Activated CD8-positive, alpha-beta T cell treated with anti-CD3 and anti-CD28 coated beads for 36 hours (primary cell): ENCODE measurements around the gene CRIM1. TPM values are rescaled to one million over a fixed set of nuclear protein-coding genes. Genes with fewer than 3 reads are reported as not detected.

Experiments
- ATAC-seq: fragments of 200-7000 bp; cut with Tn5 transposase; one replicate; pipeline ENCODE4 v1.10.0; 2021; ENCODE audit warnings: mild to moderate bottlenecking, moderate library complexity
- CTCF ChIA-PET: fragments of 350-600 bp; sonication (Branson Sonifier 250); formaldehyde crosslinking; loops from one replicate; lab custom pipeline; 2021; ENCODE audit warnings: antibody characterized with exemption; lab: Charles Lee
- POLR2A ChIA-PET: fragments of 350-600 bp; sonication (Branson Sonifier 250); formaldehyde crosslinking; loops from one replicate; lab custom pipeline; 2021; ENCODE audit warnings: antibody characterized with exemption; lab: Charles Lee
- DNase-seq: peaks from one replicate; pipeline ENCODE4 v3.0.0-alpha.2; 2020
- H3K27ac Mint-ChIP-seq: one replicate; pipeline ENCODE4 v1.8.0; 2021; ENCODE audit warnings: mild to moderate bottlenecking, mixed read lengths
- H3K27me3 Mint-ChIP-seq: one replicate; pipeline ENCODE4 v1.8.0; 2021; ENCODE audit warnings: mixed read lengths
- H3K36me3 Mint-ChIP-seq: one replicate; pipeline ENCODE4 v1.8.0; 2021; ENCODE audit warnings: low read depth, mixed read lengths
- H3K4me1 Mint-ChIP-seq: one replicate; pipeline ENCODE4 v1.8.0; 2021; ENCODE audit warnings: low read depth, mixed read lengths
- H3K4me3 Mint-ChIP-seq: one replicate; pipeline ENCODE4 v1.8.0; 2021; ENCODE audit warnings: mild to moderate bottlenecking, moderate library complexity, mixed read lengths
- H3K9me3 Mint-ChIP-seq: one replicate; pipeline ENCODE4 v1.8.0; 2021; ENCODE audit warnings: mixed read lengths
- CTCF ChIP-seq: fragments of 200-600 bp; IDR thresholded peaks from one replicate; pipeline ENCODE4 v1.8.0; 2022; ENCODE audit warnings: antibody characterized with exemption, mild to moderate bottlenecking
- intact Hi-C: fragments of 100-400 bp; cut with micrococcal nuclease; formaldehyde crosslinking; loops from one replicate; pipeline ENCODE4 v1.10.0; 2022
- total RNA-seq, 2 experiments: library from RNA; stranded (reverse); gene quantifications; one replicate each; pipeline ENCODE4 v1.2.3, GENCODE V29; 2021

The CRIM1 gene
- total RNA-seq, 2 experiments from 2014 or later: 14.4 to 15.9 TPM

- POLR2A ChIA-PET: no interaction called here
- DNase-seq (no peak), ATAC-seq (no peak)
- CTCF ChIA-PET: no interaction called here
- no peak for TF ChIP-seq CTCF
- peaks cover 18% of the 10 kb centered on the region for H3K4me1 Mint-ChIP-seq
- peaks cover 2% of the 10 kb centered on the region for H3K36me3 Mint-ChIP-seq
- no peaks in the 10 kb centered on the region for H3K9me3 Mint-ChIP-seq
- no peak overlapping the region for H3K4me3 Mint-ChIP-seq
- no peak overlapping the region for H3K27ac Mint-ChIP-seq
- H3K27me3 Mint-ChIP-seq: no peaks in the 10 kb centered on the region
- intact Hi-C loops: no loop called here
Observed at GRCh38 chr2:36384454-36384853, 28.9 kb downstream of the CRIM1 start.

GRCh38 chr2:36385603-36386002 lies 30.0 kb downstream of the CRIM1 start:
- Mint-ChIP-seq H3K4me1 (peaks cover 12% of the 10 kb centered on the region), H3K27me3 (no peaks in the 10 kb centered on the region), H3K9me3 (no peaks in the 10 kb centered on the region), H3K4me3 (no peak overlapping the region), H3K36me3 (no peaks in the 10 kb centered on the region), H3K27ac (no peak overlapping the region)
- no peak for ATAC-seq
- no peak for DNase-seq
- intact Hi-C loops: no loop called here
- POLR2A ChIA-PET: no interaction called here
- CTCF ChIA-PET: no interaction called here
- no peak for TF ChIP-seq CTCF

- no peak for TF ChIP-seq CTCF
- Mint-ChIP-seq H3K4me3 (no peak overlapping the region), H3K27me3 (no peaks in the 10 kb centered on the region), H3K36me3 (no peaks in the 10 kb centered on the region), H3K4me1 (peaks cover 12% of the 10 kb centered on the region), H3K9me3 (no peaks in the 10 kb centered on the region), H3K27ac (no peak overlapping the region)
- intact Hi-C loops: no loop called here
- no peak for DNase-seq
- ChIA-PET CTCF (interaction anchor here (0.7 to 1.1 kb wide), 2 partner anchors 11 to 162 kb away, joined by 3 read pairs; no protein-coding TSS in a partner anchor), POLR2A (no interaction called here)
- peak; percentile 81 for ATAC-seq
Observed at GRCh38 chr2:36387258-36387916, 31.8 kb downstream of the CRIM1 start.

- intact Hi-C loops: no loop called here
- TF ChIP-seq CTCF: no peak
- CTCF ChIA-PET: interaction anchor here (0.6 kb wide), 1 partner anchor 81 kb away, joined by 3 read pairs; no protein-coding TSS in a partner anchor
Observed at GRCh38 chr2:36388472-36388871, 32.9 kb downstream of the CRIM1 start.

GRCh38 chr2:36389091-36389564 lies 33.5 kb downstream of the CRIM1 start:
- ChIA-PET POLR2A (no interaction called here), CTCF (no interaction called here)
- no peaks in the 10 kb centered on the region for H3K9me3 Mint-ChIP-seq
- no peaks in the 10 kb centered on the region for H3K27me3 Mint-ChIP-seq
- no peak for TF ChIP-seq CTCF
- H3K36me3 Mint-ChIP-seq: no peaks in the 10 kb centered on the region
- no peak overlapping the region for H3K4me3 Mint-ChIP-seq
- H3K27ac Mint-ChIP-seq: no peak overlapping the region
- H3K4me1 Mint-ChIP-seq: peaks cover 12% of the 10 kb centered on the region
- intact Hi-C loops: no loop called here
- ATAC-seq (no peak), DNase-seq (no peak)

More at GRCh38 chr2:36388472-36388871, 32.9 kb downstream of the CRIM1 start:
- H3K27me3 Mint-ChIP-seq: no peaks in the 10 kb centered on the region
- no peaks in the 10 kb centered on the region for H3K36me3 Mint-ChIP-seq
- peaks cover 12% of the 10 kb centered on the region for H3K4me1 Mint-ChIP-seq
- no peak overlapping the region for H3K4me3 Mint-ChIP-seq
- no peaks in the 10 kb centered on the region for H3K9me3 Mint-ChIP-seq
- POLR2A ChIA-PET: no interaction called here
- ATAC-seq (no peak), DNase-seq (no peak)
- no peak overlapping the region for H3K27ac Mint-ChIP-seq
